ENCODE results near the gene TNFSF15.

The TNFSF15 gene

DNA sequence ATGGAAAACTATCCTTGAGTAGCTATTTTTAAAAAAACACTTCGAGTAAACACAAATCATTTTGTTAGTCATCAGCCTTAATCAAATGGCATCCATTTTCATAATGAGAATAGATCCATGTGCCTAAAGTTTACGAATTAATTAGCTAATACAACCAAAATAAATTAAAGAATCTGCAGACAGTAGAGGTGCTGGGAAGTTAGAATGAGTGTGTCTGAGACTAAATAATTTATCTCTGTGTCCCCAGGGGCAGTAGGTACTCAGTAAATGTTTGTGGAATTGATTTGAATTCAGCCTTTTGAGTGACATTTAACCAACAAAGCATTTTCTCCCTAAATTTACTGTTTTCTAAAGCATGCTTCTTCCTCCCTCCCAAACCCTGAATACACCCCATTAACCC is 18.6 kb downstream of the TNFSF15 start:
- no peak for DNase-seq

- no peak for DNase-seq
These were observed 19.8 kb downstream of the TNFSF15 start for GRCh38 chr9:114785866-114786650.

DNA sequence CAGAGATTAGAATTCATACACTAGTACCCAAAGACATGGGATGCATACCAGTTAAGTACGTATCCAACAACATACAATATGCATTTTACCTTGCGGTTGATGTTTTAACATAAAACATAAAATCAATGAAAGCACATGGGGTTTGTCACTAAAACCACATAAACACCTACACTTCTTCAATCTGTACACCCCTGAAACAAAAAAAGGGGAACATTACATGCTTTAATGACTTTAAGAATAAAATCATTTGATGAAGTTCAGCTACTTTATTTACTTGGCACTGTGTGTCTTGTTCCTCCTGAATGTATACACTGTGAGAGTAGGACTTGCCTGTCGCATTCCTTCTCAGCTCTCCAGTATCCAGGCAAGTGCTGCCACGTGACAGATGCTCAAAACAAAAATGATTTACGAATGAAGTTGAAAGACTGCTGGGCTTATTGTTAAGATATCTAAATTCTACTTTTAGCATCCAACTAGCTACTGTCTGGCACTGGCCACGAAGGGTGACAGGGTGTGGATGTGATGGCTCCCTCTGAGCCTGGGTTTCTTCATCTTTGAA is 21.0 kb downstream of the TNFSF15 start:
- DNase-seq: no peak

DNA sequence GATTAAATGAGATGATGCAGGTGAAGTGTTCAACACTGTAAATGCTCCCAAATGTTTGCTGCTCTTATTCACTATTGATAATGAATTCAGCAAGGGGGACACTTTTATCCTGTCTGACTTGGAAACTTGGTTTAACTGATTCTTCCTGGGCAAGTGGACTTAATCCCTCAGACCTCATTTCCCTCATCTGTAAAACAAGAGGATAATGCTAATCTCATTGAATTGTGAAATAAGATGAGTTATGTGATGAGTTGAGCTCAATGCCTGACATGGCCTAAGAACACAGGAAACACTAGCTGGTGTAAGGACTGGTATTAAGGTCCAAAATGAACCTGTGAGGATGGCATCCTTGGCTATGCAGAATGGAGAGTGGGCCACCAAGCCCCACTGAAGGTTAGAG is 23.3 kb downstream of the TNFSF15 start:
- no peak for DNase-seq

GRCh38 chr9:114779352-114779845 is 26.4 kb downstream of the TNFSF15 start:
- no peak for DNase-seq

- DNase-seq: no peak
These were observed 27.8 kb downstream of the TNFSF15 start for GRCh38 chr9:114777821-114778609.

GRCh38 chr9:114776683-114777399 is 29.0 kb downstream of the TNFSF15 start:
- no peak for DNase-seq

- no peak for DNase-seq
These were observed 29.9 kb downstream of the TNFSF15 start for GRCh38 chr9:114775981-114776380.

GRCh38 chr9:114775121-114775520 is 30.7 kb downstream of the TNFSF15 start:
- DNase-seq: no peak

- no peak for DNase-seq
These were observed 31.3 kb downstream of the TNFSF15 start for GRCh38 chr9:114774524-114774923.

DNA sequence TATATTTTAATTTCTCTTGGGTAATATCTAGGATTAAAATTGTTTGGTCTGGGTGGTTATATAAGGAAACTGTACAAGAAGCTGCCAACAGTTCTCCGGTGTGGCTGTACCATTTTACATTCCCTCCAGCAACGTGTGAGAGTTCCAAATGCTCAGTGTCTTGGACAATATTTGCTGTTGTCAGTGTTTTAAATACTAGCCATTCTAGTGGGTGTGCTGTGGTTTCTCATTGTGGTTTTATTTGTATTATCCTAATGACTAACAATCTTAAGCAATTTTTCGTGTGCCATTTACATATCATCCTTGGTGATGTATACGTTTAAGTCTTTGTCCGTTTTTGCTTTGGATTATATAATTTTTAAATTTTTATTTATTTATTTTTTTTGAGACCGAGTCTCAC is 34.0 kb downstream of the TNFSF15 start:
- no peak for DNase-seq

- DNase-seq: no peak
These were observed 34.8 kb downstream of the TNFSF15 start for GRCh38 chr9:114770991-114771390.

- no peak for DNase-seq
These were observed 36.2 kb downstream of the TNFSF15 start for GRCh38 chr9:114769624-114770023.

DNA sequence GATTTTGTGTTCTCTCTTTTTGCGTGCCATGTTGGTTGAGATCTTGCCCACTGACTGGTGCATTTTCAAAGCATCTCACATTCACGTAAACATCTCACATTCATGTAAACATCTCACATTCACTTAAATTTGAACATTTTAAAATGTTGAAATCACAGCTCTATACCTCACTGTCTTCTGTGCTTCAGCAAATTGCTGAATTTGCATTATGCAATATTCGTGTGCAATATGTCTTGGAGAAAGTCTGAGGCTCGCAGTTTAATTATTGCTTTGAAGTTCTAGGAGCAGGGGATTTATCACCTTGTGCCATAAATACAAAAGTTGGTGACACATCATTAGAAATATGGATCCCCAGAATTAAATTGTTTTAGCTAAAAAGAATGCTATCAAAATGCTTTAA is 42.6 kb downstream of the TNFSF15 start:
- DNase-seq: no peak

- no peak for DNase-seq
These were observed 44.3 kb downstream of the TNFSF15 start for GRCh38 chr9:114761523-114761922.

DNA sequence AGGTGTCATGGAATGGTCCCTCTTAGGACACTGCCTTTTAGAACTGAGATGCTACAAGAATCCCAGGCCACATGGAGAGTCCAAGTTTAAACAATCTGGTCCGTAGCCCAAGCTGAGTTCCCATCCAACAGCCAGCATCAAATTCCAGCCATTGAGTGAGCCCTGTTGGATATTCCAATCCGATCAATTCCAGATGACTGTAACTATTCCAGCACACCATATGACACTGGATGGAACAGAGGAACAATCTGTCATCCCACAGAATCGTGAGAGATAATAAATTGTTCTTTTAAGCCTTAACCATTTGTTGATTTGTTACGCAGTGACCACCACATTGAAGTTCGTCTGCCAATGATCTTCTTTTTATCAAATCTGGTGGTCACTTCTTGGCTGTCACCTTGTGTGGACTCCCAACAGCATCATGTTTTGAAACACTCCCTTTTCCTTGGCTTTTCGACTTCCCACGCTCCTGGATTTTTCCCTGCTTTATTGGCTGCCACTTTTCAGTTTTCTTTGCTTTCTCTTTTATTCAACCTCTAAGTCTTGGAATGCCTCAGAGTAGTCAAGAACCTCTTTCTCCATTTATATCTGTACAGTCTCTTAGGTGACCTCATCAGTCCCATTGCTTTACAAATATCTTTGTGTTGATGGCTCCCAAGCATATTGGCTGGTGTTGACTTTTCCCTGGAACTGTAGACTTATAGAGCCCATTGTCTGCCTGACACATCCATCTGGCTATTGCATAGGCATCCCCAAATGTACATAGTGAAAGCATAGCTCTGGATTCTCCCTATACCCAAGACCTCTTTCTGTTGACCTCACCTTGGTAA is 46.1 kb downstream of the TNFSF15 start:
- no peak for DNase-seq

- no peak for DNase-seq
These were observed 47.9 kb downstream of the TNFSF15 start for GRCh38 chr9:114757984-114758383.

DNA sequence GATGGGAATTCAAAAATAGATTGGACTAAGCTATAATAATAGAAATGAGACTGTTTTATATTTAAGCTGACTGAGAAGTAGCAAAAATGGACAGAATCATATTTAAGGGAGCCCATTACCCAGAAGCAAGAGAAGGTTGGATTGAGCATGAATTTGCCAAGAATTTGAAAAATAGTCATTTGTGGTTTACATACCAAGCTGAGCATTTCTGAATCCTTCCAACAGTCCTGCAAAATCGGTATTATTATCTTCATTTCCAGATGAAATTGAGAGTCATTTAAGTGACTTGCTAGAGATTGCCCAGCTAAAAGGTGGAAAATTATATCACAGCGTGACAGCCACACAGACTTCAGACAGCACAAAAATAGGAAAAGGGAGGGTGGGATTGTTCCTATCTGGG is 48.4 kb downstream of the TNFSF15 start:
- no peak for DNase-seq

- DNase-seq: no peak
These were observed 48.9 kb downstream of the TNFSF15 start for GRCh38 chr9:114756920-114757319.

DNA sequence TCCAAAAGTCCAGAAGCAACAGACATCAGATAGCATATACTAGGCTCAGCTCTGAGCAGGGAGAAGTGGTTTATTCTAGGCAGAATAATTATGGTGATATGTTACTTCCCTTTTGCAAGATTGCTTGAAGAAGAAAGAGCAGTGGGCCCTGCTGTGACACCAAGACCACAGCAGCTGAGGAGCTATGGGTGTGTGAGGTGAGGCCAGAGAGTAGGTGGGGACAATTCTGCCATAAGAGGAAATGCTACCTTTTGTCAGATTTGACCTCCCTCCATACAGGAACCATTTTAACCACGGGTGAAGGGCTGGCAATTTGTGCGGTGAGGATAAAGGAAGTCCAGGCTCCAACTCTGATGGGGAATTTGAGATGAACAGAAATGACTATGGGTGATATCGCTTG is 51.3 kb downstream of the TNFSF15 start:
- no peak for DNase-seq

- DNase-seq: no peak
These were observed 59.1 kb downstream of the TNFSF15 start for GRCh38 chr9:114746591-114747346.

Measured in effector CD8-positive, alpha-beta T cell (primary cell).